CD8-positive, alpha-beta memory T cell (primary cell): ENCODE data around the gene UBN2. TPM values are rescaled to one million over a fixed set of nuclear protein-coding genes. Genes with fewer than 3 reads are reported as not detected.
"Not testable (repeated sequence)": the region's sequence is repeated elsewhere in the genome, so short reads cannot be mapped to it uniquely, and the experiment has no call there.

Experiments used
- CTCF ChIA-PET: fragments of 350-600 bp; sonication (Branson Sonifier 250); formaldehyde crosslinking; loops from one replicate; lab custom pipeline; 2021; ENCODE audit warnings: antibody characterized with exemption; lab: Charles Lee
- POLR2A ChIA-PET: fragments of 350-600 bp; sonication (Branson Sonifier 250); formaldehyde crosslinking; loops from one replicate; lab custom pipeline; 2021; ENCODE audit warnings: antibody characterized with exemption; lab: Charles Lee
- DNase-seq, 5 donors: peaks; one replicate each; pipeline versions ENCODE4 v3.0.0 to v3.0.0-alpha.2; 2020 to 2022; ENCODE audit warnings: mixed read lengths in 1 of 5
- H3K27ac ChIP-seq: one replicate; pipeline ENCODE4 v1.7.0; 2013; ENCODE audit warnings: low read depth, mild to moderate bottlenecking, low read length, moderate library complexity
- H3K27me3 ChIP-seq: 2 replicates; pipeline ENCODE4 v1.7.0; 2013; ENCODE audit warnings: low read length, mild to moderate bottlenecking; ENCODE audit not compliant: insufficient read depth, poor library complexity, severe bottlenecking
- H3K36me3 ChIP-seq: 2 replicates; pipeline ENCODE4 v1.7.0; 2013; ENCODE audit warnings: mild to moderate bottlenecking, low read length, moderate library complexity; ENCODE audit not compliant: insufficient read depth
- H3K4me1 ChIP-seq: 2 replicates; pipeline ENCODE4 v1.7.0; 2013; ENCODE audit warnings: mild to moderate bottlenecking, low read length, moderate library complexity; ENCODE audit not compliant: insufficient read depth
- H3K4me3 ChIP-seq: 2 replicates; pipeline ENCODE4 v1.7.0; 2013; ENCODE audit warnings: mild to moderate bottlenecking, low read length
- H3K9me3 ChIP-seq: 2 replicates; pipeline ENCODE4 v1.7.0; 2013; ENCODE audit warnings: mild to moderate bottlenecking, low read length
- H3K27ac Mint-ChIP-seq, 8 donors: one replicate each; pipeline ENCODE4 v1.8.0; 2020 to 2021; ENCODE audit warnings: mixed read lengths in 8 of 8, mild to moderate bottlenecking in 6 of 8, inconsistent platforms in 3 of 8, moderate library complexity in 3 of 8
- H3K27me3 Mint-ChIP-seq, 2 donors: one replicate each; pipeline ENCODE4 v1.8.0; 2020 to 2021; ENCODE audit warnings: mixed read lengths in 2 of 2, mild to moderate bottlenecking in 1 of 2, moderate library complexity in 1 of 2
- H3K36me3 Mint-ChIP-seq, 3 donors: one replicate each; pipeline ENCODE4 v1.8.0; 2020 to 2021; ENCODE audit warnings: mixed read lengths in 3 of 3, inconsistent platforms in 1 of 3, mild to moderate bottlenecking in 1 of 3
- H3K4me1 Mint-ChIP-seq, 3 donors: one replicate each; pipeline ENCODE4 v1.8.0; 2020 to 2021; ENCODE audit warnings: mixed read lengths in 3 of 3, inconsistent platforms in 1 of 3, mild to moderate bottlenecking in 1 of 3
- H3K4me3 Mint-ChIP-seq, 7 donors: one replicate each; pipeline ENCODE4 v1.8.0; 2020 to 2021; ENCODE audit warnings: mixed read lengths in 7 of 7, mild to moderate bottlenecking in 6 of 7, moderate library complexity in 4 of 7, inconsistent platforms in 2 of 7
- H3K9me3 Mint-ChIP-seq, 5 donors: one replicate each; pipeline ENCODE4 v1.8.0; 2020 to 2022; ENCODE audit warnings: mixed read lengths in 5 of 5, mild to moderate bottlenecking in 3 of 5, moderate library complexity in 2 of 5, inconsistent platforms in 1 of 5
- polyA plus RNA-seq: library from polyadenylated mRNA; unstranded; fragments of 300-500 nt; fragmentation: Illumina TruSeq; gene quantifications from one replicate; pipeline ENCODE4 v1.2.3, GENCODE V29; 2021
- total RNA-seq, 2 experiments: library from RNA; stranded (reverse); gene quantifications; one replicate each; pipeline ENCODE4 v1.2.3, GENCODE V29; 2021

UBN2 gene
- total and polyA plus RNA-seq, 3 experiments from 2014 or later: 3.2 to 13.6 (median 13.0) TPM

GRCh38 chr7:139225286-139226157 is 5.5 kb upstream of the UBN2 start:
- peaks cover 5 to 32% of the 10 kb centered on the region in 2 donors for H3K27me3 Mint-ChIP-seq
- H3K27ac Mint-ChIP-seq, H3K4me3 Mint-ChIP-seq, H3K4me1 ChIP-seq, H3K9me3 Mint-ChIP-seq, DNase-seq, H3K36me3 ChIP-seq, H3K27me3 ChIP-seq, POLR2A ChIA-PET, H3K4me3 ChIP-seq, H3K36me3 Mint-ChIP-seq, H3K4me1 Mint-ChIP-seq, H3K27ac ChIP-seq, H3K9me3 ChIP-seq: not testable (repeated sequence)
- CTCF ChIA-PET: interaction anchor here (1.0 kb wide), 1 partner anchor 8 kb away, joined by 3 read pairs; no protein-coding TSS in a partner anchor

GRCh38 chr7:139226158-139226515 is 4.9 kb upstream of the UBN2 start:
- not testable (repeated sequence) for H3K27ac Mint-ChIP-seq

GRCh38 chr7:139226988-139227488 is 4.0 kb upstream of the UBN2 start:
- H3K4me1 ChIP-seq, H3K9me3 ChIP-seq, H3K36me3 Mint-ChIP-seq, POLR2A ChIA-PET, DNase-seq, H3K27ac ChIP-seq, H3K4me3 Mint-ChIP-seq, H3K9me3 Mint-ChIP-seq, CTCF ChIA-PET, H3K27ac Mint-ChIP-seq, H3K36me3 ChIP-seq, H3K27me3 ChIP-seq, H3K4me3 ChIP-seq: not testable (repeated sequence)
- H3K27me3 Mint-ChIP-seq: peaks cover 8 to 24% of the 10 kb centered on the region in 2 donors
- H3K4me1 Mint-ChIP-seq: peaks cover 10 to 12% (median 10%) of the 10 kb centered on the region in 3 donors

More at GRCh38 chr7:139226158-139226515, 4.9 kb upstream of the UBN2 start:
- H3K9me3 ChIP-seq, H3K27me3 ChIP-seq, H3K36me3 ChIP-seq, H3K9me3 Mint-ChIP-seq, CTCF ChIA-PET, H3K27ac ChIP-seq, H3K4me3 ChIP-seq, H3K4me3 Mint-ChIP-seq, POLR2A ChIA-PET, H3K36me3 Mint-ChIP-seq, DNase-seq, H3K4me1 ChIP-seq: not testable (repeated sequence)
- Mint-ChIP-seq H3K4me1 (peaks cover 9 to 11% (median 10%) of the 10 kb centered on the region in 3 donors), H3K27me3 (peaks cover 7 to 32% of the 10 kb centered on the region in 2 donors)

- Mint-ChIP-seq H3K9me3 (no peaks in the 10 kb centered on the region), H3K4me3 (peak overlapping the region; percentile 97 to 100 (median 99)), H3K27me3 (peaks cover 6 to 8% of the 10 kb centered on the region in 2 donors), H3K4me1 (peaks cover 27 to 39% (median 36%) of the 10 kb centered on the region in 3 donors), H3K27ac (peak overlapping the region in 5 of 8 donors; percentile 88 to 100 (median 99)), H3K36me3 (peaks cover 0 to 9% (median 0%) of the 10 kb centered on the region in 3 donors)
- H3K27me3 ChIP-seq: no peaks in the 10 kb centered on the region
- no peak overlapping the region for H3K27ac ChIP-seq
- no peak for DNase-seq
- H3K9me3 ChIP-seq: no peaks in the 10 kb centered on the region
- CTCF ChIA-PET: no interaction called here
- H3K4me1 ChIP-seq: peaks cover 15% of the 10 kb centered on the region
- no peaks in the 10 kb centered on the region for H3K36me3 ChIP-seq
- no peak overlapping the region for H3K4me3 ChIP-seq
- POLR2A ChIA-PET: no interaction called here
Observed at GRCh38 chr7:139230023-139230422, 1.0 kb upstream of the UBN2 start.

GRCh38 chr7:139230484-139230773 is 608 bp upstream of the UBN2 start:
- no peak for DNase-seq
- peak overlapping the region; percentile 86 for H3K27ac ChIP-seq
- CTCF ChIA-PET: no interaction called here
- peaks cover 0 to 9% (median 0%) of the 10 kb centered on the region in 3 donors for H3K36me3 Mint-ChIP-seq
- H3K4me3 ChIP-seq: peak overlapping the region; percentile 94
- H3K36me3 ChIP-seq: no peaks in the 10 kb centered on the region
- H3K4me1 ChIP-seq: peaks cover 15% of the 10 kb centered on the region
- no peaks in the 10 kb centered on the region for H3K9me3 ChIP-seq
- peaks cover 6 to 8% of the 10 kb centered on the region in 2 donors for H3K27me3 Mint-ChIP-seq
- peaks cover 27 to 39% (median 36%) of the 10 kb centered on the region in 3 donors for H3K4me1 Mint-ChIP-seq
- no peaks in the 10 kb centered on the region for H3K27me3 ChIP-seq
- H3K4me3 Mint-ChIP-seq: peak overlapping the region; percentile 97 to 100 (median 99)
- no peaks in the 10 kb centered on the region for H3K9me3 Mint-ChIP-seq
- POLR2A ChIA-PET: no interaction called here
- peak overlapping the region; percentile 88 to 100 (median 98) for H3K27ac Mint-ChIP-seq

- Mint-ChIP-seq H3K4me3 (peak overlapping the region; percentile 97 to 100 (median 99)), H3K9me3 (no peaks in the 10 kb centered on the region), H3K27ac (peak overlapping the region; percentile 65 to 100 (median 98)), H3K27me3 (peaks cover 6 to 8% of the 10 kb centered on the region in 2 donors), H3K36me3 (peaks cover 0 to 10% (median 6%) of the 10 kb centered on the region in 3 donors), H3K4me1 (peaks cover 36 to 48% (median 46%) of the 10 kb centered on the region in 3 donors)
- no peaks in the 10 kb centered on the region for H3K9me3 ChIP-seq
- peaks cover 15% of the 10 kb centered on the region for H3K4me1 ChIP-seq
- POLR2A ChIA-PET: interaction anchor here (0.9 to 2.1 kb wide), 3 partner anchors 128 to 946 kb away, joined by 3 to 10 read pairs (median 3); partner anchors contain the start of gene LUC7L2
- peak; percentile 8 to 51 (median 15) for DNase-seq
- no peaks in the 10 kb centered on the region for H3K36me3 ChIP-seq
- peak overlapping the region; percentile 94 for H3K4me3 ChIP-seq
- H3K27ac ChIP-seq: peak overlapping the region; percentile 86
- H3K27me3 ChIP-seq: no peaks in the 10 kb centered on the region
- CTCF ChIA-PET: interaction anchor here (1.6 kb wide), 1 partner anchor 137 kb away, joined by 4 read pairs; no protein-coding TSS in a partner anchor
Observed at GRCh38 chr7:139231513-139232376, 708 bp downstream of the UBN2 start.

GRCh38 chr7:139232377-139232717 is 1.3 kb downstream of the UBN2 start:
- Histone ChIP-seq H3K36me3 (no peaks in the 10 kb centered on the region), H3K9me3 (no peaks in the 10 kb centered on the region), H3K4me1 (peaks cover 15% of the 10 kb centered on the region), H3K27ac (peak overlapping the region; percentile 86), H3K27me3 (no peaks in the 10 kb centered on the region), H3K4me3 (peak overlapping the region; percentile 61)
- ChIA-PET POLR2A (interaction anchor here (0.9 to 2.1 kb wide), 2 partner anchors 127 to 137 kb away, joined by 3 to 10 read pairs; partner anchors contain the start of gene LUC7L2), CTCF (interaction anchor here (1.6 kb wide), 1 partner anchor 137 kb away, joined by 4 read pairs; no protein-coding TSS in a partner anchor)
- no peaks in the 10 kb centered on the region for H3K9me3 Mint-ChIP-seq
- H3K27ac Mint-ChIP-seq: peak overlapping the region; percentile 63 to 94 (median 85)
- peaks cover 6 to 8% of the 10 kb centered on the region in 2 donors for H3K27me3 Mint-ChIP-seq
- no peak for DNase-seq
- peak overlapping the region; percentile 92 to 96 (median 94) for H3K4me3 Mint-ChIP-seq
- peaks cover 36 to 48% (median 46%) of the 10 kb centered on the region in 3 donors for H3K4me1 Mint-ChIP-seq
- H3K36me3 Mint-ChIP-seq: peaks cover 0 to 15% (median 6%) of the 10 kb centered on the region in 3 donors
